Umbilical cord (tissue), 2 donors: Measurements from ENCODE around the gene SEC23IP. TPM values are rescaled to one million over a fixed set of nuclear protein-coding genes. Genes with fewer than 3 reads are reported as not detected.
"Not testable (repeated sequence)": the region's sequence is repeated elsewhere in the genome, so short reads cannot be mapped to it uniquely, and the experiment has no call there.

Experiments
- DNase-seq: peaks from one replicate; pipeline ENCODE4 v3.0.0-alpha.2; 2015; ENCODE audit warnings: low spot score
- total RNA-seq: library from RNA; depleted of rRNA; stranded (reverse); fragments of >200 nt; gene quantifications from one replicate; pipeline ENCODE4 v1.2.3, GENCODE V29; 2014; ENCODE audit warnings: low replicate concordance; ENCODE audit not compliant: insufficient read depth

The SEC23IP gene
- 17.8 TPM for total RNA-seq

DNA sequence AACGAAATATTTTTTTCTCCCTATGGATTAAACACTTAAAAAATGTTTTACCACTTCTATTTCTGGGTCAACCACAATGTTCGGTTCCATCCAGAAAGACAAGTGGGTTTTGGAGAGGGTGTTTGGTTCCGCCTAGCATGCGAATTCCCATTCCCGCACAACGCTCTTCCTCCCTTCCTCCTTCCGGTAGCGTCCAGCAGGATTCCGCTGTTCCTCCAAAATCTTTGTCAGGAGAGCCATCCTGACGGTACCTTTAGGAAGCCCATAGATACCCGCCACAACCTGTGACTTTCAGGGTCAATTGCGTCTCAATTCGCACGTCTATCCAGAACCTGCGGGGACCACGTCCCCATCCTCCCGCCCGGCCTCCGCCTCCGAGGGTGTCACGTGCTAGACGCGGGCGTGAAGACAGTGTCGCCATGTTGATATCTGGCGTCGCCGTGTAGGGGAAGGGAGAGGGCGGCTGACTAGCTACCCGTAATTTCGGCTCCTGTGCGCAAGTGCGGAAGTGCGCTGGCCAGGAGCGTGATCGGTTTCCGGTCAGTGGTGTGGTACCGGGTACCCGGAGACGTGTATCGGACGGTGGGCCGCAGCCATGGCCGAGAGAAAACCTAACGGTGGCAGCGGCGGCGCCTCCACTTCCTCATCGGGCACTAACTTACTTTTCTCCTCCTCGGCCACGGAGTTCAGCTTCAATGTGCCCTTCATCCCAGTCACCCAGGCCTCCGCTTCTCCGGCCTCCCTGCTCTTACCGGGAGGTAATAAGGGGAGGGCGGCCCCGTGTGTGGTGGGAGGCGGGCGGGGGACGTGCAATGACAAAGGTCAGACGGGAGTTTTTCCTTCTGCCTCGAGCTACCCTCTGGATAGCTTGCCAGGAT, at the start of gene SEC23IP:
Gene SEC23IP (plus strand): TSS at position 543 of the 878 bp plus-strand sequence. CDS start 53 bp downstream, at position 596.
- peak; percentile 98 for DNase-seq

DNA sequence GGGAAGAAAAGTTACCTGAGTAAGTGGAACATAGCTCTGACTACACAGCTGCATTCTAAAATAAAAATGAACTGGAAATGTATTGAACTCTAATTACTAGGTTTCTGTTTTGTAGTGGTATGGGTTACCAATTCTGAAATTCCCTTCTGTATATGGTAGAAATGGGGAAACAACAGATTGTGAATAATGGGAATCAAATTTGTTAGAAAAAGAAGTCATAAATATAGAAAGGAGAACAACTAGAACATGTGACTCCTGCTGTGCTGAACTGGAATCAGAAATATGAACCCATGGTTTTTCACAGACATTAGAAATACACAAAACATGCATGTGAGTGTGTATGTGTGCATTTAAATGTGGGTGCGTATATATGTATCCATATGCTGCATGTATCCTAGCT, 46.9 kb upstream of the SEC23IP start:
- no peak for DNase-seq

DNA sequence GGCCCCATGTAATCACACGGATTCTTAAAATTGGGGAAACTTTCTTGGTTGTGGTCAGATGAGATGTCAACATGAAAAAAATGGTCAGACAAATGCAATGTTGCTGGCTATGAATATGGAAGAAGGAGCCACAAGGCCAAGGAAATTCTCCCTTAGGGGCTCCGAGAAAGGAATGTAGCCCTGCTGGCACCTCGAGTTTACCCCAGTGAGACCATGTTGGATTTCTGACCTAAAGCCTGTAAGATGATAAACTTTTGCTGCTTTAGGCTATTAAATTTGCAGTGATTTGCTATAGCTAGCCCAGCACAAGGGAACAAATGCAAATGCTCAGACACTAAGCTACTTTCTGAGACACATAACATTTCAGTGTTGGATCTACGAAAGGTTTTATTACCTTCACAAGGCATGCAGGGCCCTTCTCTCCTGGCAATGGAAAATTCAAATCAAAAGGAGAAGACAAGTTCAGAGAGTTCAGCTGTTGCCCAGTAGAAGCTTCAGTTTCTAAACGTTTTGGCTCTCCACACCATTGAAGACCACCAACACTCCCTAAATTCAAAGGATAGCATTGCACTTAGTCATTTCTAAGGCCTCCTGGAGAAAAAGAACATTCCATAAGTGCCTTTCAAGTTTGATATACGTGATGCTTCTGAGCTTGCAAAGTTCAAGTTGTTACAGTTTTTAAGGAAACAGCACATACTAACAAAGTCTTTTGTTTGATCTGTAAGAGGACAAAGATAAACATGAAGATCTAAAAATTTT, 43.3 kb upstream of the SEC23IP start:
- DNase-seq: peak; percentile 51

DNA sequence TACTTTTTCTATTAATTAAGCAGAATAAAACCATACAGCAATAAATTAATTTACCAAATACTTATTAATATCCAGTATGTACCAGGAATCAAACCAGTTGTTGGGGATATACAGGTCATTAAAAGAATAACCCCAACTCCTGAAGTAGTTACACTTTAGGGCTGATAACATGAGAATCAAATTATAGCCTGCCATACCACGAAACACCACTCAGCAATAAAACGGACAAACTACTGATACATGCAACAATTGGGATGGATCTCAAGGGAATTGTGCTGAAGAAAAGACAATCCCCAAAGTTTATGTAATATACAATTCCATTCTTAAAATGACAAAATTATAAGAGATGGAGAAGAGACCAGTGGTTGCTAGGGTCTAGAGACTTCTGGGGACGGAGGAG, 42.6 kb upstream of the SEC23IP start:
- no peak for DNase-seq

DNA sequence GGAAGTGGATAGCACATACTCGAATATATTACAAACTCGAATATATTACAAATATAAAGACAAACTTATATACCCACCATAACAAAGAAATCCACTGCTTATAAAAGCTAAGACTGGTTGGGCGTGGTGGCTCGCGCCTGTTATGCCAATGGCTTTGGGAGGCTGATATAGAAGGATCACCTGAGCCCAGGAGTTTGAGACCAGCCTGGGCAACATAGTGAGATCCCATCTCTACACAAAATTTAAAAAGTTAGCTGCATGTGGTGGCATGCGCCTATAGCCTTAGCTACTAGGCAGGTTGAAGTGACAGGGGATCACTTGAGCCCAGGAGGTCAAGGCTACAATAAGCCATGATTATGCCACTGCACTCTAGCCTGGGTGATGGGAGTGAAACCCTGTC, 40.3 kb upstream of the SEC23IP start:
- no peak for DNase-seq

DNA sequence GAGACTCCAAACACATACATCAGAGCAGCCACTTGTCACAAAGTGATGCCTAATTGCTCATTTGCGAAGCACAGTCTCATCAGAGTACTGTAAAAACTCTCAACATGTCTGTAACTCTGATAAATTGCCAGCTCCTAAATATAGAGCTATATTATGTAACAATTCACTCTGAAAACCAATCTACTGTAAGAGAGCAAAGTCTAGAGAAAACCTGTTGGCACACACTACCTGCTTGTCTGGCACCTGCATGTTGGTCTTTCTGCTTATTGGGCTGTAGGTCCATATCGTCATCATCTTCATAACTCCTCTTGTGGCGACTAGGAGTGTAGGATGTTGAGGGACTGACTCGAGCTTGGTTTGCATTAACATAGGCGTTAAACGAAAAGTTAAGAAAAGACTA, 39.7 kb upstream of the SEC23IP start:
- DNase-seq: no peak

DNA sequence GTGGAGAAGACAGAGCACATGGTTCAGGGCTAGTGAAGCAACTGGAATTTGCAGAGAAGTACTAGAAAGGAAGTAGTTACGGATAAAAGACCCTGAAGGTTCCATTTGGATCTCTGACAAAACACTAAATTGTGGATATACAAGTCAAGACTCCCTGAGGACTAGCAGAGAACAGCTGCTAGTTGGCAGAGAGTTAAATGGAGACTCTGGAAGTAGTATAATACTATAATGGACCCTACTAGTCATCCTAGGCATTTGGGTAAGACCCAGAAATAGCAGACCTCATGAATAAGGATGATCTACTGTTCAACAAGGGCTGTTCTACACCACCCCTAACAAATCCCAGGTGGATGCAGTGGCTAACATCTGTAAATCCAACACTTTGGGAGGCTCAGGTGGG, 39.0 kb upstream of the SEC23IP start:
- no peak for DNase-seq

DNA sequence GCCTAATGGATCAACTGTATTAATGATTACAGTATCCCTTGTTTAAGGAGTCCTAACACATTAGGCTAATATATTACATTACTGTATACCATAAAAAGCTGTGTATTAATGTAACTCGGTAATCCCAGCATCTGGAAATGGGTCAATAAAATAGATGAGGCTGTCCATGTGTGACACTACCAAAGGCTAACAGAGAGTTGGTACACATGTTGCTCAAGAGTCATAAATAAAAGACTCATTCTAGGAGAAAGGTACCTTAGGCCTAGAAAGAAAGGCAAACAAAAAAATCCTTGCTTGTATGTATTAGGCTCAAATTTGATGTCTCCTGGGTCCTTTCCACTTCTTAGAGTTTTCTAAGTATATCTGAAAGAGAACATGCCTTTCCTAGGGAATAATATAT, 34.5 kb upstream of the SEC23IP start:
- DNase-seq: no peak

DNA sequence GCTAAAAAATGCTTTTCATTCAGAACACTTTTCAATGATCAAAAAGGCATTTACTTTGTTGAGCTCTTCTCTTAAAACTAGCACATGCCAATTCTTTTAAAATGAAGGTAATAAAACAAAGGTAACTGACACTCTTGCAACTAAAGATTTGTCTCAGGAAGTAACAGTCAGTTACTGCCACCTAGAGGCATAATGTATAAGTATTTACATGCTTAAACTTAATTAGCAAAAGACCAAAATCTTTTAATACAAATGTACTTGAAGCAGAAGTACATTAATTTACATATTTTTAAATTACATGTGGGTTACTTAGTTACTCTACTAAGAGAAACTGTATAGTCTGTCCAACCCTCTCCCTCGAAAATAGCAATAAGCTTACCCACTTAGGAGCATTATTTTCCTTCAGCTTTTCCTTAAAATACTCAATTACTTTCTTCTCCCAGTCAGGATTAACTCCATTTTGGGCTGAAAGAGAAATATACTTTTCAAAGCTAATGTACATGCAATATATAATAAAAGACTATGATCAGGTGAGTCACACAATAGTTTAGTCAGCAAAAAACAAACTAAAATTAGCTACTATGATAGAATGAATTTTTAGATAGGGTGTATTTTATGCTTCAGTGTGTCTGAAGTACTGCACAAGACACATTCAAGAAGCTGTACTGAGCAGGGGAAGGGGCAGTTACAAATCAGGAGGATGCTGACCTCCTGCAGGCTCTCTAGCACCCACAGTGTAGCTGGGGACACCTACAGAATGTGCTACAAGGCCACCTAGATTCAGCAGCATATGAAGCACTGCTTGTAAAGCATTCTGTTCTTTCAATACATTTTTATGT, 32.9 kb upstream of the SEC23IP start:
- peak; percentile 50 for DNase-seq

DNA sequence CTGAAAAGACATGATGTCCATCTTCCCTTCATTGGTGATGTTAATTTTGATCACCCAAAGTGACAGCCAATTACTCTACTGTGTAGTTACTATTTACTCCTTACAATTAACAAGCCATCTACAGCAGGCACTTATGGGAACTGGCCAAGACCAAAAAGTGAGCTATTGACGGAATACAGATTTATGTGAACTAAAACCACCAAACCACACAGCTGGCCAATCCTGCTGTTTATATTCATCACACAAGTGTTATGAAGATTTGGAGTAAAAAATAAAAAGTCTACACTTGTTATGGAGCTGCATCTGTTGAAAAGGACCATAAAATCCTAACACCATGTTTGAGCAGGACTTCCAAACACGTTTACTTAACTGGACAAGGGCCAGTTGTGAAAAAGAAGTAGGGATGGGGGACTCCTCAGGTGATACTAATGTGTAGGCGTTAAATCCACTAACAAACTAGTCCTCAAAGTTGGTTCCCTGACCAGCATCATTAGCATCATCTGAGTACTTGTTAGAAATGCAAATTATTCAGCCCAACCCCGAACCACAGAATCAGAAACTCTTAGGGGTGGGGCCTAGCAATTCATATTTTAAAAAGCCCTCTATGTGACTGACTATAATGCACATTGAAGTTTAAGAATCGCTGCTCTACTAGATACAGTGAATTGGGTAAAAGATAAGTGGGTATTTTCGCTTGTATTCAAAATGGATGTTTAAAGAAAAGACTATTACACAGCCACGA, 31.5 kb upstream of the SEC23IP start:
- no peak for DNase-seq

DNA sequence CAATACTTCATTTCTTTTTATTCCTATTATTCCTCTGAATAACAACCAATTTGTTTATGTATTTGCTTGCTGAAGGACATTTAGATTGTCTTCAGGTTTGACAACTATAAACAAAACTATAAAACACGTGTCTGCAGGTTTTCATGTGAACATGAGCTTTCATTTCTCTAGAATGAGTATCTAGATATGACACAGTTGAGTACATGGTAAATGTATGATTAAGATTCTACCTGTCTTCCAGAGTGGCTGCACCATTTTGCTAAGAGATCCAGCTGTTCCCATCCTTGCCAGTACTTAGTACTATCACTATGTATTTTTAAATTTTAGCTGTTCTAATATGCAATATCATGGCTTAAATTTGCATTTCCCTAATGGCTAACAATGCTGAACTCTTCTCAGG, 30.0 kb upstream of the SEC23IP start:
- no peak for DNase-seq

DNA sequence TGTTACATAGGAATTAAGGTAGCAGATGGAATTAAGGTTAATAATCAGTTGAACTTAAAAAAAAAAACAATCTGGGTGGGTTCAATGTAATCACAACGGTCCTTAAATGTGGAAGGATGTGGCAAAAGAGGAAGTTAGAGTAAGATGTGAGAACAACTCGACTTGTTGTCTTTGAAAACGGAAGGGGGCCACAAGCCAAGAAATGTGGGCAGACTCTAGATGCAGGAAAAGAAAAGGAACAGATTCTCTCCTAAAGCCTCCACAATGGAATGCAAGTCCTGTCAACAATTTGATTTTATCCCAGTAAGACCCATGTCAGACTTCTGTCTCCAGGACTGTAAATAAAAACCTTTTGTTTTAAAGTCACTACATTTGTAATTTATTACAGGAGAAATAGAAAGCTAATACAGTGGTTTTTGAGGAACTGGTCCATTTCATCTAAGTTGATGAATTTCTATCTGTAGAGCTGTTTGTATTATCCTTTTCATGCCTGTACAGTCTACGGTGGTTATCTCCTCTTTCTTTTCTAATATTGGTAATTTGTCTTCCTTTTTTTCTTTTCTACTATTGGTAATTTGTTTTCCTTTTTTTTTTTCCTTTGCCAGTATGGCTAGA, 28.5 kb upstream of the SEC23IP start:
- DNase-seq: no peak

DNA sequence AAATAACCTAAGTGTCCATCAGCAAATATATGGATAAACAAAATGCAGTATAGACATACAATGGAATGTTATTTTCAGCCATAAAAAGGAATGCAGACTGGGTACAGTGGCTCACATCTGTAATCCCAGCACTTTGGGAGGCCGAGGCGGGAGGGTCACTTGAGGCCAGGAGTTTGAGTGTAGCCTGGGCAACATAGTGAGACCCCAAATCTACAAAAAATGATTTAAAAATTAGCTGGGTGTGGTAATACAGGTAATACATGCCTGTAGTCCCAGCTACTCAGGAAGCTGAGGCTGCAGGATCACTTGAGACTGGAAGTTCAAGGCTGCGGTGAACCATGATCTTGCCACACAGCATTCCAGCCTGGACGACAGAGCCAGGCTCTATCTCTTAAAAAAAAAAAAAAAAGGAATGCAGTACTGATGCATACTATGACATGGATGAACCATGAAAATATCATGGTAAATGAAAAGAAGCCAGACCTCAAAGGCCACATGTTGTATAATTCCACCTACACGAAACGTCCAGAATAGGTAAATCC, 26.8 kb upstream of the SEC23IP start:
- DNase-seq: no peak

DNA sequence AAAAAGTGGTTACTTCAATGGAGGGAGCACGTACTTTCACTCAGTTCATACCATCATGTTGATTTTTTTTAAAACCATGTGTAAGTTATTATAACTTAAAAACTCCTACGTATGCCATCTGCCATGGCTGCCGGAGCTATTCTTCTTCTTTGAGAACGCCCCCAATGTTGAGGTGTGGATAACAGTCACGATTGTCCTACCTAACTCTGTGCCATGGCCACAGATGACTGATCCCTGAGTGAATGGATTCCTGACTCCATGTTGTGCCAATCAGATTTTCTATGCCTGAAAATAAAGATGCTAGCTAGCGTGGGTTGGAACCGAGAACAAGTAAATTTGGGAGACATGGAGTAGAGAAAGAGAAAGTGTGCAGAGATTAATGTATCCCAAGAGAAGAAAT, 25.2 kb upstream of the SEC23IP start:
- no peak for DNase-seq

DNA sequence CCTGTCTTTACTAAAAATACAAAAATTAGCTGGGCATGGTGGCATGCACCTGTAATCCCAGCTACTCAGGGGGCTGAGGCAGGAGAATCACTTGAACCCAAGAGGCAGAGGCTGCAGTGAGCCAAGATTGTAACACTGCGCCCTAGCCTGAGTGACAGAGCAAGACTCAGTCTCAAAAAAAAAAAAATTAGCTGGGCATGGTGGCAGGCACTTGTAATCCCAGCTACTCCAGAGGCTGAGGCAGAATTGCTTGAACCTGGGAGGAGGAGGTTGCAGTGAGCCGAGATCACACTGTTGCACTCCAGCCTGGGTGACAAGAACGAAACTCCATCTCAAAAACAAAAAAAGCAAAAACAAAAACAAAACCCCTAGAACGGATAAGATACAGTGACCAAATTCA, 23.1 kb upstream of the SEC23IP start:
- not testable (repeated sequence) for DNase-seq

DNA sequence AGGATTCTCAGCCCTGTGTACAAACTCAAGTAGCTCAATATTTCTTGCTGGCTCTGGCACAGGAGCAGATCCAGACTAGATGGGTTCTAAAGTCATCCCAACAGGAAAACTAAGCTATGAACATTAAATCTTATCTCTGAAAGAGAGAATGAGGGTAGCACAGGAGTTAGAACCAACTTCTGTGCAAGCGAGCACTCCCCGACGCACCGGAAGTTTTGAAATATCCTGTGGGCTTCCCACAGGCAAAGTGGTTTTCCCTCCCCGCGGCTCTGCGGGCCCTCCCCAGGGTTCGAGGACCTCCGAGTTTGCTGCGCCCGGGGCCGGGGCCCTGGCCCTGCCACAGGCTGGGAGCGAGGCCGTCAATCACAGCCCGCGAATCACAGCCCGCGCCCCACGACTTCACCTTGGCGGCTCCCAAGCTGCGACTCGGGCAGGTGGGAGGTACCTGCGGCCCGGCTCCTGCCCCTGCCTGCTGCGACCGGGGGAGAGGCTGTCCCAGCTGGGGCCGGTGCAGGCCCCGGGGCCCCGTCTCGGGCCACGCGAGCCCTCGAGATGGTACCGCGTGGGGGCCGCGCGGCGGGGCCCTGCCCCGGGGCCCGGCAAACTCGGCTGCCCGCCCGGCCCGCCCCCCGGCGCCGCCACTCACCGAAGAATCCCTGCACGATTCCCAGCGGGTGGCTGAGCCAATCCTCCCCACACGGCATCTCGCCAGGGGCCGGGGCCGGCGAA, 20.5 kb upstream of the SEC23IP start:
- DNase-seq: peak; percentile 54

DNA sequence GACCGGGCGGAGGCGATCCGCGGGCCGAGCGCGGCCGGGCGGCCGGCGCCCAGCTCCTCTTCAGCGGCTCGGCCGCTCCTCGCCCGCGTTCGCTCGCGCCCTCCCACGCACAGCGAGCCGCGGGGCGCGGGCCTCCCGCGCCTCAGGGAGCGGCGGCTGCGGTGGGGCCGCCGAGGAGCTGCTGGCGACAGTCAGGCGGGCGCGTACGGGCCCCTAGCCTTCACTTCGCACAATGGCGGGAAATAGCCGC, 20.0 kb upstream of the SEC23IP start, which contains the start of gene MCMBP:
Gene MCMBP (minus strand): TSS at position 234 of the 250 bp plus-strand sequence. CDS start 259 bp downstream, outside the sequence.
- DNase-seq: no peak

DNA sequence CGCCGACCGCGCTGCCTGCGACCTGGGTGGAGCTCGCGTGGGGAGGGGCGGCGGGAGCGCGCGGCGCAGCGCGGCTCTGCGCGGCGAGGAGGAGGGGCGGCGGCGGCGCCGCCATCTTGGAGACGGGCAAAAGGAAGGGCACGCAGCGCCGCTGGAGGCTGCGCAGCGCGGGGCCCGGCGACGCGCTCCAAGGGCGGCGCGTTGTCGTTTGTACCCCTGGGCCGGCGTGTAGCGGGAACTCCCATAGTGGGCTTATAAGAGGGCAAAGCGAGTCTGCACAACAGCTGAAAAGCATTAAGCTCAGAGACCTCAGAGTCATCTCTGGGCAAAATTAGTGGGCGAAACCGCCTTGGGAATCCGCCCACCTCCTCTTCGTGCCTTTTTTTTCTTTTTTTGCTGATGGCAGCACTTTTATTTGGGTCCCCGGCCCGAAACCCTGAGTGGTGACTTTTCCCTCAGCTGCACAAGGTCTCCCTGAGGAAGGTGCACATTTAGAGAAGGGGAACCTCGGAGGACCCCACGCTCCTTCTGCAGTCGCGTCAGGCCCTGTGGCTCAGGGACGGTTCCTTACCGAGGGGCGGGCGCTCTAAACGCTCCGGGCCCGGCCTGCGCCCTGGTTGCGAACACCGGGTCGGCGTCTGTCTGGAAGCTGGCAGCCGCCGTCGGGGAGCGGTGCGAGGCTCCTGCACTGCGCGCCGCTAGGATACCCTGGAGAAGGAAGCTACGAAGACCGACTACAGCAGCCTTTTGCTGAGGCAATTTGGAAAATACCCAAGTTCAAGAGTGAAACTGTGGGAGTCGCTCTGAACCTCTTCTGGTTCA, 19.5 kb upstream of the SEC23IP start:
- peak; percentile 94 for DNase-seq

DNA sequence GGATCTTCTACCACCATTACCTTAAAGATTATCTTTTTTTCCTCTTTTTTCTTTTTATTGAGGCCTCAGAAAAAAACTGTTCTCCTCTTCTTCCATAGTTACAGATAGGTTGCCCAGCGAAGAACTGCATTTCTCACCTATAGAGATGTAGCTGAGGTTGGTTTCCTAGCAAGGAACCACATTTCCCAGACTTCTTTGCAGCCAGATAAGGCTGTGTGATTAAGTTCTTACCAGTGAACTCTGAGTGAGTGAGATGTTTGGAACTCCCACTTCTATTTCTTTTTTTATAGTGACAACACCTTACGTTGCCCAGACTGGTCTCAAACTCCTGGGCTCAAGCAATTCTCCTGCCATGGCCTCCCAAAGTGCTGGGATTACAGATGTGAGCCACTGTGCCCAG, 14.0 kb upstream of the SEC23IP start:
- DNase-seq: no peak
